Left renal pelvis (tissue), 4 donors: ENCODE results near the gene STPG1. TPM values are rescaled to one million over a fixed set of nuclear protein-coding genes. Genes with fewer than 3 reads are reported as not detected.

Experiments used
- DNase-seq, 4 donors: peaks; one replicate each; pipeline ENCODE4 v3.0.0-alpha.2; 2013; ENCODE audit warnings: low read depth in 4 of 4, low spot score in 3 of 4
- polyA plus RNA-seq, 4 donors: library from polyadenylated mRNA; unstranded; fragments of 120-200 nt; gene quantifications; one replicate each; pipeline ENCODE4 v1.2.1, GENCODE V29; 2013; ENCODE audit not compliant: insufficient read length in 4 of 4

STPG1 gene
- polyA plus RNA-seq, 4 donors, result 7.7 to 13.4 (median 11.6) TPM

GRCh38 chr1:24344090-24344742 lies 69.4 kb downstream of the STPG1 start:
- DNase-seq, result no peak

DNA sequence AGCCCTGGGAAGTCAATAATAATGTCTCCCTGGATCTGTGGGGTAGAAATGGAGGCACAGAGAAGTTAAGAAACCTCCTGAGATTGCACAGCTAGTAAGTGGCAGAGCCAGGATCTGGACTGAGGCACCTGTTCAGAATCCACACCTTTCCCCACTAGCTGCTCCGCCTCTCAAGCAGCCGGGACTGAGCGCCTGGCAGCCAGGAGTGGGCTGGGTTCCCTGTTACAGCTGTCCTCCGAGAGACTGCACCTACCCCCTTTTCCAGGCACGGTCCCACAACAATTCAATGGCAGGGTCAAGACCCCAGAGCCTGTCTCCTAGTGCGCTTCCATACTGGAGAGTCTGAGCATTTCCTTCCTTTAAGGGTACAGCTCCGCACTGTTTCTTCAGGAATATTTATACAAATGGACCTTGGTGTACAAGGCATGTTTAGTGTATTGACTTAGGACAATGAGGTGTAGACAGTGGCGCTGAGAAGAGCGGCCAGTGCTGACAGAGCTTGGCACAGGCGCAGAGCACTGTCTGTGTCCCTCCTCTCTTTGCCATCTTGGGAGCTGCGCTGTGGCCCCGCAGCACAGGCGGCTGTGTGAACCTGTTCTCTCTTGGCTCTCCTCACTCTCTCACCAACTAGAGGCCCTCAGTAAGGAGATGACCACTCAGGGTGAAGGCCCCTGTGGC lies 70.0 kb downstream of the STPG1 start:
- no peak for DNase-seq

GRCh38 chr1:24341260-24341659 lies 72.3 kb downstream of the STPG1 start:
- no peak for DNase-seq

- DNase-seq, result no peak
These were observed 72.8 kb downstream of the STPG1 start for GRCh38 chr1:24340770-24341169.

DNA sequence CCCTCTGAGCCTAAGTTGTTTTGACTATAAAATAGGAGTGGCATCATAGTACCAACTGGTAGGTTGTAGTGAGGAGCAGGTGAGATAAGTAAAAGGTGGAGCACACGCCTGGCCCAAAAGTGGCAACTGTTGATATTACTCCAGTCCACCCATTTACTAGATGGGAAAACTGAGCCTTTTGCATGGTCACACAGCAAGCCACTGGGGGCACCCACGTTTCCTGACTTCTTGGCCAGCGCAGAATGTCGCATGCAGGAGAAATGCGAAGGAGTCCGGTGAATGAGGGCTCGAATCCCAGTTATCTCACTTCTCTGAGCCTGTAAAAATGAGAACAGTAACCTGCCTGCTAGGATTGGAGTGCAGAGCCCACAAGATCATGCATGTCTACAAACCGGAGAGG lies 73.6 kb downstream of the STPG1 start:
- DNase-seq, result no peak

DNA sequence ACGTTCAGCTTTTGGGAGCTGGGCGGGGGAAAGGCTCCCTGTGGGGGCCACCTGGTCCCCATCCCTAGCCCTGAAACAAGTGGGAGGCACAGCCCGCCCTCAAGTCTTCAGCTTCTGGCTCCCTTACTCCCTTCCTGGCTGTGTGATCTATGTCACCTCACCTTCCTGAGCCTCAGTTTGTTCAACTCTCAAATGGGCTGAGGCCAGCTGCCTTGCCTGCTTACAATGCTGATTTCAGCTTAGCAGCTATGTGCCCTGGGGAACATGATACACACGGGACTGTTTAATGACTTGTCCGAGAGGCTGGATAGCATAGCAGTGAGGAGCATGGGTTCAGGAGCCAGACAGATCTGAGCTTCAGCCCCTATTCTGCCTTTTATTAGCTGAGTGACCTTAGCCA lies 75.1 kb downstream of the STPG1 start:
- no peak for DNase-seq

DNA sequence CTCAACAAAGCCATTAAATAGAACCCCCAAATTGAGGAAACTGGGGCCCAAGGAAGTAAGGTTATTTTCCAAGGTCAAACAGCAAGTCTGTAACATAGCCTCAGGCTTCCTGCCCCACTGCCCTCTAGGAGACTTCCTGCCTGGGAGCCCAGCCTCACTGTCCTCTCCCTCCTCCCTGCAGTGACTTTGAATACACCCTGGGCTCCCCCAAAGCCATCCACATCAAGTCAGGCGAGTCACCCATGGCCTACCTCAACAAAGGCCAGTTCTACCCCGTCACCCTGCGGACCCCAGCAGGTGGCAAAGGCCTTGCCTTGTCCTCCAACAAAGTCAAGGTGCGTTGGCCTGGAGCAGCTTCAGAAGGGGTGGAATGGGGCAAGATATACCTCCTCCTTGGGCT lies 76.1 kb downstream of the STPG1 start:
- no peak for DNase-seq

DNA sequence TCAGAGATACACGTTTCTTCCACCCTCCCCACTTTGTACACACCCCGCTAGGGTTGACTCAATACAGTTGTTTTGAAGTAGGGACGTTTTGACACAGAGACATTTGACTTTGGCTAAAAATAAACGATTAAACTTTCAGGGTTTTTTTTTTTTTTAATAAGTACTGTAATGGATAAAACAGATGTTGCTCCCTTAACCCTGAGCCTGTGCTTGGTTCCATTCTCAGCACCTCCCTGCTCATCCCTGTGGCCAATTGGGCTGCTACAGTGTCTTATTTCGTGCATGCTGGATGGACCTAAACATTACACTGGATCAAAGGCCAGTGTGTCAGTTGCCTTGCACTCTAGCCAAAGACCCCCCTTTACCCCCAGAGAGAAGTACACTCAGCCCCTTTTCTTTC lies 77.5 kb downstream of the STPG1 start:
- no peak for DNase-seq

DNA sequence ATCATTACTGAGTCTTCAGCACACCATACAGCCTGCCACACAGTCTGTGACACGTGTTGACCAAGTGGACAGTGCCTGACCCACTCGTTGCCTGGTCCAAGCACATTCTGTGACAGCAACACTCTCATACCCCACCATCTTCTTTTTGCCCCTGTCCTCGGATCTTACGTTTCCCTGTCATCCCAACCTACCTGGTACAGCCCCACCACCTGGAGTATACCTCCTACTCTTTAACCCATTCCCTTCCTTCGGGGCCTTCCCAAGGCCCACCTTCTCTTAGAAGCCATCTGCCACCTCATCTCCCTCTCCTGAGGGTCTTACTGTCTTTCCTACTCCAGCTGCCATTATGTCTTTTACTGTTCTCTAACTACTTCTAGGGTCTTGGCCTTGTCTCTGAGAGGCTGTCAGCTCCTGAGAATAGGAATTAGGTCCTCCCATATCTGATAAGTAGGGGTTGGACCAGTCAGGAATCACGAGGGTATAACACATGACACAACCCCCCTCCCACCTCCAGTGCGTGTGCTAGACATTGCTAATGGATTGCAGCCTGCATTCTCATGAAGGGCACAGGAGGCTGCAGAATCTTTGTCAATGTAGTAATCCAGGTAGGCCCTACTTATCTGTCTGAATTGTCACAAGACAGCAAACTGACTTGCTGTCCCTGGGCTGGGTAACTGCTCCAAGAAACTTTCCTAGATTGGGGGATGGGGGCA lies 81.5 kb downstream of the STPG1 start:
- DNase-seq, result no peak

- no peak for DNase-seq
These were observed 83.6 kb downstream of the STPG1 start for GRCh38 chr1:24329797-24330543.

GRCh38 chr1:24329331-24329730 lies 84.3 kb downstream of the STPG1 start:
- DNase-seq, result no peak

DNA sequence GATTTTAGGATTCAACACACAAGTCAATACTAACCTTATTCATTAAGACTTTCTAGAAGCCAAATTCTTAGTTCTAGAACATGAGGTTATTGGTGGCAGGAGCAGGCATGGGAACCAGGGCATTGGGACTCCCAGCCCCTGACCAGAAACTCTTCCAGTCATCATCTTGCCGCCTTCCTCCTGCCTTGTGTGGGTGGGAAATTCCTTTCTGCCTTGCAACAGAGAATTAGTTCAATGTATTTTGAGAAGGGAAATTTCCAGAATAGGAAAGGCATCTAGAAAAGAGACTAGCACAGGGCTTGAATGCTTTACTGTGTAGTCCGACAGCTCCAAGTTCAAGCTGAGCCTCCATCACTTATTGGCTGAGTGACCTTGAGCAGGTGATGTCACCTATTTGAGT lies 85.7 kb downstream of the STPG1 start:
- no peak for DNase-seq

DNA sequence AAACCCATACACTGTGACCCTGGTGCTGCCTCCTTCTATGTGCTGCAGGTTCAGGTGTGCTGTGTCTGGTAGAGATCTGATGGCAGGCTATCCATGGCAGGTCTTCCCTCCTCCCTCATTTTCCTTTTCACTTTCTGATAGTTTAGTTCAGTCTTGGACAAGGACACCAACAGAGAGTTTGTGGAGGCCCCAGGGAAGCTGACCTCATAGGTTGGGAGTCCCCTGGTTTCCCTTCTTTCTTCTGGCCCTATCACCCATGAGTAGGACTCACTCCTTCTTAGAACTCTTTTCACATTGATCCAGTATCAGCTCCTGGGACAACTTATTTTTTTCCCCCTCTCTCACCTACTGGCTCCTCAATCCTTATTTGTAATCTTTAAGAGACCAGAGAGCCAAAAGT lies 86.1 kb downstream of the STPG1 start:
- no peak for DNase-seq

GRCh38 chr1:24325587-24326449 lies 87.8 kb downstream of the STPG1 start:
- DNase-seq, result no peak

- no peak for DNase-seq
These were observed 88.7 kb downstream of the STPG1 start for GRCh38 chr1:24324903-24325302.

DNA sequence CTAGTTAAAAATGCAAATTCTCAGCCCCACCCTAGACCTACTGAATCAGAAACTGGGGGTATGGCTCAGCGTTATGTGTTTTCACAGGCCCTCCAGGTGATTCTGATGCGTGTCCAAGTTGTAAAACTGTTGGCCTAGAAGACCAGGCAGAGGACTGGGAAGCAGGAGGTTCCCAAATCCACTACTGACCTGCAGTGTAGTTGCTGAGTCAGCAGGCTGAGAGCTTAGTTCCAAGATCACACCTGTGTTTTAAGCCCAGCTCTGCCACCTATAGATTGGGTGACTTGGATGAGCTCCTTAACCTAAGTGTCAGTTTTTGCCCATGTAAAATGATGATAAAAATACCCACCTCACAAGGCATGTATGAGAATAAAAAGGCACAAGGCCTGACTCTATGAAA lies 90.3 kb downstream of the STPG1 start:
- DNase-seq, result no peak

GRCh38 chr1:24322470-24323177 lies 91.0 kb downstream of the STPG1 start:
- DNase-seq, result no peak

- DNase-seq, result peak in 1 of 4 donors; percentile 16
These were observed 91.7 kb downstream of the STPG1 start for GRCh38 chr1:24321697-24322469.

GRCh38 chr1:24321126-24321525 lies 92.5 kb downstream of the STPG1 start:
- no peak for DNase-seq
